B cell (primary cell): ENCODE data around the gene BAZ2B. TPM values are rescaled to one million over a fixed set of nuclear protein-coding genes. Genes with fewer than 3 reads are reported as not detected.

Source experiments
- ATAC-seq: fragments of 200-7000 bp; cut with Tn5 transposase; one replicate; pipeline ENCODE4 v1.10.0; 2021; ENCODE audit warnings: low read depth, mild to moderate bottlenecking, moderate number of reproducible peaks, moderate library complexity
- CTCF ChIA-PET: fragments of 350-600 bp; sonication (Branson Sonifier 250); formaldehyde crosslinking; loops from one replicate; lab custom pipeline; 2021; ENCODE audit warnings: antibody characterized with exemption, inconsistent platforms; lab: Charles Lee
- POLR2A ChIA-PET: fragments of 350-600 bp; sonication (Branson Sonifier 250); formaldehyde crosslinking; loops from one replicate; lab custom pipeline; 2021; ENCODE audit warnings: antibody characterized with exemption; lab: Charles Lee
- DNase-seq: peaks from one replicate; pipeline ENCODE4 v3.0.0; 2013
- H2AFZ ChIP-seq: 2 replicates; pipeline ENCODE4 v1.6.1; 2012; ENCODE audit warnings: mild to moderate bottlenecking, low read depth, low read length; ENCODE audit not compliant: insufficient read depth, poor library complexity, severe bottlenecking
- H3K27ac ChIP-seq, 2 donors: 1 replicate in 1 of 2; 2 replicates in 1 of 2; pipeline ENCODE4 v1.5.1; 2012 to 2013; ENCODE audit warnings: low read length in 2 of 2, mild to moderate bottlenecking in 2 of 2, moderate library complexity in 1 of 2
- H3K27me3 ChIP-seq, 4 experiments: fragments of 200-600 bp in 1 of 4; sonication (generic) in 1 of 4; replicated peaks in 1 of 4; 1 replicate in 2 of 4; 2 replicates in 2 of 4; pipeline versions ENCODE4 v1.6.1 to v1.7.0; 2013 to 2016; ENCODE audit warnings: low read length in 3 of 4, mild to moderate bottlenecking in 2 of 4, mixed read lengths in 1 of 4, moderate library complexity in 1 of 4; ENCODE audit not compliant: insufficient read depth in 4 of 4, control insufficient read depth in 3 of 4; ENCODE audit errors: control extremely low read depth in 1 of 4
- H3K36me3 ChIP-seq, 2 experiments: replicated peaks in 1 of 2; 1 replicate in 1 of 2; 2 replicates in 1 of 2; pipeline versions ENCODE4 v1.6.1 to v1.7.1; 2013; ENCODE audit warnings: low read length in 1 of 2; ENCODE audit not compliant: insufficient read depth in 2 of 2, control insufficient read depth in 1 of 2; ENCODE audit errors: control extremely low read depth in 1 of 2, extremely low read depth in 1 of 2
- H3K4me1 ChIP-seq, 2 donors: fragments of 200-600 bp in 1 of 2; sonication (generic) in 1 of 2; 1 replicate in 1 of 2; 2 replicates in 1 of 2; pipeline versions ENCODE4 v1.5.1 to v1.6.1; 2013 to 2017; ENCODE audit warnings: low read length in 2 of 2; ENCODE audit not compliant: control insufficient read depth in 2 of 2, insufficient read depth in 2 of 2
- H3K4me2 ChIP-seq: replicated peaks from 2 replicates; pipeline ENCODE3; 2012; ENCODE audit warnings: mild to moderate bottlenecking, low read depth, low read length; ENCODE audit not compliant: poor library complexity, severe bottlenecking
- H3K4me3 ChIP-seq, 5 experiments: fragments of 200-600 bp in 1 of 5; sonication (generic) in 1 of 5; 1 replicate in 3 of 5; 2 replicates in 2 of 5; pipeline versions ENCODE4 v1.5.1 to v1.7.0; 2011 to 2016; ENCODE audit warnings: low read length in 4 of 5, mild to moderate bottlenecking in 4 of 5, low read depth in 2 of 5, control low read depth in 1 of 5, moderate library complexity in 1 of 5; ENCODE audit not compliant: insufficient read depth in 1 of 5; ENCODE audit errors: control extremely low read depth in 1 of 5, extremely low read depth in 1 of 5
- H3K79me2 ChIP-seq: fragments of 200-600 bp; sonication (generic); one replicate; pipeline ENCODE4 v1.6.0; 2016; ENCODE audit warnings: low read length; ENCODE audit not compliant: control insufficient read depth, insufficient read depth
- H3K9ac ChIP-seq: fragments of 200-600 bp; sonication (generic); 2 replicates; pipeline ENCODE4 v1.6.1; 2017; ENCODE audit warnings: mild to moderate bottlenecking, low read length, moderate library complexity
- H3K9me3 ChIP-seq, 3 donors: one replicate each; pipeline versions ENCODE4 v1.6.1 to v1.7.1; 2013; ENCODE audit warnings: low read length in 2 of 3; ENCODE audit not compliant: control insufficient read depth in 2 of 3, insufficient read depth in 1 of 3; ENCODE audit errors: control extremely low read depth in 1 of 3
- H4K20me1 ChIP-seq: 2 replicates; pipeline ENCODE4 v1.6.0; 2012; ENCODE audit warnings: mild to moderate bottlenecking, low read length; ENCODE audit not compliant: insufficient read depth, control insufficient read depth, poor library complexity, severe bottlenecking
- H3K27ac Mint-ChIP-seq: one replicate; pipeline ENCODE4 v1.8.0; 2021; ENCODE audit warnings: mixed read lengths
- H3K27me3 Mint-ChIP-seq: one replicate; pipeline ENCODE4 v1.8.0; 2021; ENCODE audit warnings: mixed read lengths
- H3K4me1 Mint-ChIP-seq: one replicate; pipeline ENCODE4 v1.8.0; 2021; ENCODE audit warnings: mixed read lengths
- H3K4me3 Mint-ChIP-seq: one replicate; pipeline ENCODE4 v1.8.0; 2021; ENCODE audit warnings: mixed read lengths
- H3K9me3 Mint-ChIP-seq: one replicate; pipeline ENCODE4 v1.8.0; 2022; ENCODE audit warnings: mixed read lengths; ENCODE audit not compliant: insufficient read depth
- CTCF ChIP-seq: fragments of 200-600 bp; IDR thresholded peaks from one replicate; pipeline ENCODE4 v1.8.0; 2022; ENCODE audit warnings: antibody characterized with exemption, mild to moderate bottlenecking
- EZH2 ChIP-seq: IDR thresholded peaks from 2 replicates; pipeline ENCODE4 v1.6.1; 2012; ENCODE audit warnings: borderline replicate concordance, low read depth, mild to moderate bottlenecking, moderate library complexity, low read length; ENCODE audit not compliant: insufficient read depth, poor library complexity, severe bottlenecking
- WGBS: methylation state at CpG from one replicate; pipeline ENCODE4 v1.1.5; 2013; ENCODE audit warnings: missing lambda C conversion rate; ENCODE audit not compliant: insufficient coverage; 5-methylcytosine and 5-hydroxymethylcytosine counted together
- intact Hi-C: fragments of 100-400 bp; cut with micrococcal nuclease; formaldehyde crosslinking; loops from one replicate; pipeline ENCODE4 v1.10.0; 2022
- polyA plus RNA-seq: library from polyadenylated mRNA; depleted of rRNA; stranded (reverse); fragments of >200 nt; gene quantifications from 2 replicates; pipeline ENCODE4 v1.2.3, GENCODE V29; 2012
- total RNA-seq, 2 donors: library from RNA; stranded (reverse); fragments of 120-200 nt in 1 of 2; gene quantifications; 1 replicate in 1 of 2; 2 replicates in 1 of 2; pipeline versions ENCODE4 v1.2.3 to v1.2.4, GENCODE V29; 2013 to 2022

BAZ2B gene
- total and polyA plus RNA-seq, 2 donors (not counting 1 experiment from before 2014, with no cell fraction given), result 8.6 to 42.3 TPM

- ATAC-seq (no peak), DNase-seq (no peak)
- H3K9ac ChIP-seq, result no peak overlapping the region
- 90% methylated on average over 2 of the region's 4 CpGs for WGBS
- intact Hi-C loops, result no loop called here
- no peak for TF ChIP-seq EZH2
- TF ChIP-seq CTCF, result no peak
- H3K36me3 ChIP-seq, result peaks cover 0 to 1% of the 10 kb centered on the region in 2 experiments
- H3K27ac ChIP-seq, result no peak overlapping the region
- H4K20me1 ChIP-seq, result no peaks in the 10 kb centered on the region
- no peak overlapping the region for H3K4me3 ChIP-seq
- no peaks in the 10 kb centered on the region for H3K4me1 ChIP-seq
- no peak overlapping the region for H3K4me2 ChIP-seq
- Mint-ChIP-seq H3K4me3 (no peak overlapping the region), H3K27ac (no peak overlapping the region), H3K4me1 (no peaks in the 10 kb centered on the region), H3K9me3 (peaks cover 3% of the 10 kb centered on the region), H3K27me3 (no peaks in the 10 kb centered on the region)
- H3K9me3 ChIP-seq, result peaks cover 0 to 2% (median 0%) of the 10 kb centered on the region in 3 donors
- no peak overlapping the region for H2AFZ ChIP-seq
- H3K27me3 ChIP-seq, result no peaks in the 10 kb centered on the region
- ChIA-PET POLR2A (no interaction called here), CTCF (no interaction called here)
- no peaks in the 10 kb centered on the region for H3K79me2 ChIP-seq
These were observed 21.7 kb upstream of the BAZ2B start for GRCh38 chr2:159637988-159638501.

DNA sequence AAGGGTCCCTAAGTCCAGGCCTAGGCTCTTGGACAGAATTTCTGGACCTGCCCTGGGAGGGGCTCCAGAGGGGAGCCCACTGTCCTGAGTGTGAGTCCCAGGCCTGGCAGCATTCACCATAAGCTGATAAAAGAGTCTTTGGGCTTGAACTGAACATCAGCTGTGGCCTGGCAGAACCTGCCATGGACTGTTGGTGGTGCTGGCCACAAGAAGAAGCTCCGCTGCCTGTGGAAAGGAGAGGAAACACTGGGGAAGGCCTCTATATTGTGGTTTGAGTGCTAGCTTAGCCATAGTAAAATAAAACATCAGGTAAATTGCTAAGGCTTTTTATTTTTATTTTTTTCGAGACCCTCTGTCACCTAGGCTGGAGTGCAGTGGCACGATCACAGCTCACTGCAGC lies 20.9 kb upstream of the BAZ2B start:
- Histone ChIP-seq H3K4me2 (no peak overlapping the region), H3K27ac (no peak overlapping the region), H3K4me3 (no peak overlapping the region), H4K20me1 (no peaks in the 10 kb centered on the region), H3K27me3 (no peaks in the 10 kb centered on the region), H3K4me1 (no peaks in the 10 kb centered on the region), H2AFZ (no peak overlapping the region), H3K79me2 (no peaks in the 10 kb centered on the region), H3K36me3 (peaks cover 0 to 1% of the 10 kb centered on the region in 2 experiments), H3K9ac (no peak overlapping the region), H3K9me3 (peaks cover 0 to 2% (median 0%) of the 10 kb centered on the region in 3 donors)
- DNase-seq (no peak), ATAC-seq (no peak)
- Mint-ChIP-seq H3K4me3 (no peak overlapping the region), H3K4me1 (no peaks in the 10 kb centered on the region), H3K27ac (no peak overlapping the region), H3K9me3 (peaks cover 3% of the 10 kb centered on the region), H3K27me3 (no peaks in the 10 kb centered on the region)
- no peak for TF ChIP-seq CTCF
- TF ChIP-seq EZH2, result no peak
- ChIA-PET CTCF (no interaction called here), POLR2A (no interaction called here)
- no CpG with 5 or more reads among the region's 3 CpGs for WGBS
- intact Hi-C loops, result no loop called here
